CD4-positive, alpha-beta T cell (primary cell): ENCODE results near the gene ZBTB48. TPM values are rescaled to one million over a fixed set of nuclear protein-coding genes. Genes with fewer than 3 reads are reported as not detected.
A peak's percentile ranks its signal among the peaks of the same experiment; 100 is the strongest.

Experiments used
- ATAC-seq: fragments of 200-7000 bp; cut with Tn5 transposase; one replicate; pipeline ENCODE4 v1.10.0; 2022; ENCODE audit warnings: mild to moderate bottlenecking; ENCODE audit not compliant: poor library complexity
- CTCF ChIA-PET: fragments of 350-600 bp; sonication (Branson Sonifier 250); formaldehyde crosslinking; loops from one replicate; lab custom pipeline; 2021; ENCODE audit warnings: antibody characterized with exemption, inconsistent platforms; lab: Charles Lee
- POLR2A ChIA-PET: fragments of 350-600 bp; sonication (Branson Sonifier 250); formaldehyde crosslinking; loops from one replicate; lab custom pipeline; 2021; ENCODE audit warnings: antibody characterized with exemption, inconsistent platforms; lab: Charles Lee
- DNase-seq, 14 experiments: peaks; one replicate each; pipeline ENCODE4 v3.0.0-alpha.2; 2013 to 2020; ENCODE audit warnings: mixed read lengths in 2 of 14
- H3K27ac ChIP-seq, 2 donors: one replicate each; pipeline versions ENCODE4 v1.5.1 to v1.7.0; 2013; ENCODE audit warnings: low read length in 2 of 2, low read depth in 1 of 2, mild to moderate bottlenecking in 1 of 2
- H3K27me3 ChIP-seq, 2 experiments: 1 replicate in 1 of 2; 2 replicates in 1 of 2; pipeline versions ENCODE4 v1.6.1 to v1.7.0; 2013; ENCODE audit warnings: low read length in 2 of 2, control low read depth in 1 of 2, mild to moderate bottlenecking in 1 of 2, moderate library complexity in 1 of 2; ENCODE audit not compliant: insufficient read depth in 2 of 2, control insufficient read depth in 1 of 2
- H3K36me3 ChIP-seq: one replicate; pipeline ENCODE4 v1.6.1; 2013; ENCODE audit warnings: low read length, control low read depth; ENCODE audit not compliant: insufficient read depth
- H3K4me1 ChIP-seq: one replicate; pipeline ENCODE4 v1.6.1; 2013; ENCODE audit warnings: low read length, control low read depth; ENCODE audit not compliant: insufficient read depth
- H3K4me3 ChIP-seq: one replicate; pipeline ENCODE4 v1.5.1; 2013; ENCODE audit warnings: mild to moderate bottlenecking, low read length, moderate library complexity
- H3K9me3 ChIP-seq, 2 experiments: 1 replicate in 1 of 2; 2 replicates in 1 of 2; pipeline versions ENCODE4 v1.6.1 to v1.7.0; 2013; ENCODE audit warnings: low read length in 2 of 2, mild to moderate bottlenecking in 2 of 2, control low read depth in 1 of 2, moderate library complexity in 1 of 2; ENCODE audit not compliant: control insufficient read depth in 1 of 2, insufficient read depth in 1 of 2
- H3K27ac Mint-ChIP-seq: one replicate; pipeline ENCODE4 v1.8.0; 2020; ENCODE audit warnings: mixed read lengths
- H3K27me3 Mint-ChIP-seq: one replicate; pipeline ENCODE4 v1.8.0; 2021; ENCODE audit warnings: mixed read lengths
- H3K36me3 Mint-ChIP-seq: one replicate; pipeline ENCODE4 v1.8.0; 2021; ENCODE audit warnings: low read depth, mixed read lengths
- H3K4me1 Mint-ChIP-seq: one replicate; pipeline ENCODE4 v1.8.0; 2021; ENCODE audit warnings: low read depth, mixed read lengths
- H3K4me3 Mint-ChIP-seq: one replicate; pipeline ENCODE4 v1.8.0; 2020; ENCODE audit warnings: mild to moderate bottlenecking, mixed read lengths
- H3K9me3 Mint-ChIP-seq: one replicate; pipeline ENCODE4 v1.8.0; 2020; ENCODE audit warnings: mixed read lengths
- intact Hi-C, 2 experiments: fragments of 100-400 bp; cut with DNase I in 1 of 2; cut with micrococcal nuclease in 1 of 2; formaldehyde crosslinking; loops; one replicate each; pipeline versions ENCODE4 v1.15.1 to v1.9.0; 2023 to 2025; cut with DNase I, micrococcal nuclease
- total RNA-seq, 174 experiments: library from RNA in 2 of 174; stranded (reverse) in 2 of 174; gene quantifications; one replicate each; pipeline ENCODE4 v1.2.3 and lab custom pipeline; 2021 to 2026
- TF ChIP-seq, protein P1 (sequence below): fragments of 200-600 bp; IDR thresholded peaks from one replicate; pipeline ENCODE4 v1.8.0; 2022; ENCODE audit warnings: antibody characterized with exemption, mild to moderate bottlenecking

ZBTB48 gene
- total RNA-seq, 2 experiments from 2014 or later = 31.4 to 31.7 TPM

DNA sequence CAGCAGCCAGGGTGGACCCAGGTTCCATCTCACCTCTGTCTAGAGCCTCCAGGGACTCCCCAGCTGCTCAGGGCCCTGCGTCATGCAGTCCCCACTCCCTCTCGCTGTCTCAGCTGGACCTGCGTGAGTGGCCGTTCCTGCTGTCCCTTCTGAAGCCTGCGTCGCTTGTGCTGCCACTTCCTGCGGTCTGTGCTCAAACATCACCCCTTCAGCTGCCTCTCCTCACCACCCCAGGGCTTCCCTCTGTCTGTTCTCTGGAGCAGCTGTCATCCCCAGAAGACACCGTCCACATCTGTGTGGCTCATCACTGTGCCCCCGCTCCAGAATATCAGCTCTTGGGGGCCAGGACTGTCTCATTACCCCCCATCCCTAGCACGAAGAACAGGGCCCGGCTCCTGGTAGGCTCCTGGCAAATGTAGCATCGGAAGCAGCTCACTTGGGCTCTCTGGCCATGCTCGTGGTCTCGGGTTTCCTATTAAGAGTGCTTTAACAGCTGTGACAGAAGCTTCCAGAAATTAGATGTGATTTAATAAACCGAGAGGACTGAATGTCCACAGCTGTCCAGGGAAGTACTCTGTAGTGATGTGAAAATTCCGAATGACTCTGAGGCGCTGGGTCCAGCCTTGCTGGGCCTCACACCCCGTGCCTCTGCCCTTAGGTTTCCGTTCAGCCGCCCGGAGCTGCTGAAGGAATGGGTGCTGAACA is 48.2 kb downstream of the ZBTB48 start:
- Mint-ChIP-seq H3K9me3 (no peaks in the 10 kb centered on the region), H3K4me1 (peaks cover 29% of the 10 kb centered on the region), H3K36me3 (peaks cover 37% of the 10 kb centered on the region), H3K27ac (no peak overlapping the region), H3K27me3 (no peaks in the 10 kb centered on the region), H3K4me3 (peak overlapping the region; percentile 36)
- CTCF ChIA-PET = no interaction called here
- peaks cover 31% of the 10 kb centered on the region for H3K4me1 ChIP-seq
- TF ChIP-seq, protein P1, sequence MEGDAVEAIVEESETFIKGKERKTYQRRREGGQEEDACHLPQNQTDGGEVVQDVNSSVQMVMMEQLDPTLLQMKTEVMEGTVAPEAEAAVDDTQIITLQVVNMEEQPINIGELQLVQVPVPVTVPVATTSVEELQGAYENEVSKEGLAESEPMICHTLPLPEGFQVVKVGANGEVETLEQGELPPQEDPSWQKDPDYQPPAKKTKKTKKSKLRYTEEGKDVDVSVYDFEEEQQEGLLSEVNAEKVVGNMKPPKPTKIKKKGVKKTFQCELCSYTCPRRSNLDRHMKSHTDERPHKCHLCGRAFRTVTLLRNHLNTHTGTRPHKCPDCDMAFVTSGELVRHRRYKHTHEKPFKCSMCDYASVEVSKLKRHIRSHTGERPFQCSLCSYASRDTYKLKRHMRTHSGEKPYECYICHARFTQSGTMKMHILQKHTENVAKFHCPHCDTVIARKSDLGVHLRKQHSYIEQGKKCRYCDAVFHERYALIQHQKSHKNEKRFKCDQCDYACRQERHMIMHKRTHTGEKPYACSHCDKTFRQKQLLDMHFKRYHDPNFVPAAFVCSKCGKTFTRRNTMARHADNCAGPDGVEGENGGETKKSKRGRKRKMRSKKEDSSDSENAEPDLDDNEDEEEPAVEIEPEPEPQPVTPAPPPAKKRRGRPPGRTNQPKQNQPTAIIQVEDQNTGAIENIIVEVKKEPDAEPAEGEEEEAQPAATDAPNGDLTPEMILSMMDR = no peak
- no peak for DNase-seq
- no peak overlapping the region for H3K4me3 ChIP-seq
- no peaks in the 10 kb centered on the region for H3K27me3 ChIP-seq
- intact Hi-C loops = loop anchor here in 1 of 2 experiments (5.0 kb wide), 1 partner anchor 76 kb away; the partner anchor contains the start of gene NOL9
- H3K27ac ChIP-seq = no peak overlapping the region
- ATAC-seq = no peak
- no peaks in the 10 kb centered on the region for H3K9me3 ChIP-seq
- H3K36me3 ChIP-seq = peaks cover 39% of the 10 kb centered on the region
- POLR2A ChIA-PET = no interaction called here

DNA sequence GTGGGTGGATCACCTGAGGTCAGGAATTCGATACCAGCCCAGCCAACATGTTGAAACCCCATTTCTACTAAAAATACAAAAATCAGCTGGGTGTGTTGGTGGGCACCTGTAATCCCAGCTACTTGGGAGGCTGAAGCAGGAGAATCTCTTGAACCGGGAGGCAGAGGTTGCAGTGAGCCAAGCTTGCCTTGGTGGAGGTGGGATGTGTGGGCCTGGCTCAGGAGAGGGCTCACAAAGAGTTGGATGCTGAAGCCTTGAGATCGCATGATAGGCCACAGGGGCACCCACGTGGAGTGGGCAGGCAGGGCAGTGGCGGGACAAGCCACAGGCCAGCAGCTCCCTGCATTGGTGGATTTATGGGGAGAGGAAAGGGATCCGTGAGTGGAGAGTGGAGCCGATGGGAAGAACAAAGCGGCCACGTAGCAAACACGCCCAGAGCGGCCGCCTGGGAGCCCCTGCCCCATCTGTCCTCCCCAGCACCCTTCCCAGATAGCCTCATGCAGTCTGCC is 49.2 kb downstream of the ZBTB48 start:
- Mint-ChIP-seq H3K4me3 (no peak overlapping the region), H3K9me3 (no peaks in the 10 kb centered on the region), H3K36me3 (peaks cover 47% of the 10 kb centered on the region), H3K27ac (no peak overlapping the region), H3K4me1 (peaks cover 29% of the 10 kb centered on the region), H3K27me3 (no peaks in the 10 kb centered on the region)
- H3K9me3 ChIP-seq = no peaks in the 10 kb centered on the region
- H3K4me3 ChIP-seq = no peak overlapping the region
- TF ChIP-seq, protein P1 = no peak
- H3K27me3 ChIP-seq = no peaks in the 10 kb centered on the region
- H3K36me3 ChIP-seq = peaks cover 49% of the 10 kb centered on the region
- no peak overlapping the region for H3K27ac ChIP-seq
- CTCF ChIA-PET = no interaction called here
- ATAC-seq = no peak
- peaks cover 31% of the 10 kb centered on the region for H3K4me1 ChIP-seq
- no peak for DNase-seq
- POLR2A ChIA-PET = no interaction called here
- intact Hi-C loops = loop anchor here in 1 of 2 experiments (5.0 kb wide), 1 partner anchor 77 kb away; the partner anchor contains the start of gene NOL9

DNA sequence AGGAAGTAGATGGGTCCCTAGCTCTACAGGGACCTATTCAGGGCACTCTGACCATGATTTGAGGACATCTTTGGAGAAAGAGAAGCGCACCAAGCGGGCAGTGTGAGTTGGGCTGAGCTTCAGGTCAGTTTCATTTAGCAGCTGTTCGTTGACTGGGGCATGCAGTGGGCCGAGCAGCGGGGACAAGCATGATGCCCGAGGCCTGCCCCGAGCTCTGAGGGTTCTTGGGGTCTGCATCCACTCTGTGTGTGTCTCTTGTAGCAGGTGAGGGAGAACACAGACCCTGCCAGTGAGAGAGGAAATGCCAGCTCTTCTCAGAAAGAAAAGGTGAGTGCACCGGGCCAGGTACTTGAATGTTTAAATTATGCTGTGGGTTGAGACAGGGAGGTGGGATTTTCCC is 50.2 kb downstream of the ZBTB48 start:
- no peak overlapping the region for H3K27ac Mint-ChIP-seq

More for the DNA sequence above, 50.2 kb downstream of the ZBTB48 start:
- POLR2A ChIA-PET = no interaction called here
- no peak for ATAC-seq
- DNase-seq = no peak
- Mint-ChIP-seq H3K4me3 (no peak overlapping the region), H3K9me3 (no peaks in the 10 kb centered on the region), H3K4me1 (peaks cover 29% of the 10 kb centered on the region), H3K27me3 (no peaks in the 10 kb centered on the region), H3K36me3 (peaks cover 56% of the 10 kb centered on the region)
- Histone ChIP-seq H3K9me3 (no peaks in the 10 kb centered on the region), H3K4me3 (no peak overlapping the region), H3K36me3 (peaks cover 58% of the 10 kb centered on the region), H3K27ac (no peak overlapping the region), H3K4me1 (peaks cover 25% of the 10 kb centered on the region), H3K27me3 (no peaks in the 10 kb centered on the region)
- intact Hi-C loops = no loop called here
- TF ChIP-seq, protein P1 = no peak
- CTCF ChIA-PET = no interaction called here
